ENCODE measurements around the gene CFAP299. TPM values are rescaled to one million over a fixed set of nuclear protein-coding genes. Genes with fewer than 3 reads are reported as not detected.

CFAP299 gene
- total RNA-seq, 1 experiment from 2014 or later: not detected

- POLR2A ChIA-PET: no interaction called here
- H3K4me3 ChIP-seq (replicated peaks in 1 of 2; ENCODE audit: low read depth in 1 of 2, low read length in 2 of 2): no peak overlapping the region
- BruUV-seq (replicated peaks): no TSS peak
These were observed 250.0 kb downstream of the CFAP299 start for GRCh38 chr4:80585542-80585941.

More at GRCh38 chr4:80585542-80585941, 250.0 kb downstream of the CFAP299 start:
- Histone ChIP-seq H3K27ac (ENCODE audit: low read depth, low read length) (no peak overlapping the region), H2AFZ (ENCODE audit: low read depth, low read length, poor library complexity, severe bottlenecking) (no peak overlapping the region), H3K4me2 (ENCODE audit: low read length) (no peak overlapping the region), H3K9me3 (ENCODE audit: control insufficient read depth in 1 of 2, insufficient read depth in 1 of 2, low read depth in 1 of 2, low read length in 2 of 2) (no peaks in the 10 kb centered on the region), H3K36me3 (ENCODE audit: control insufficient read depth in 1 of 2, insufficient read depth in 2 of 2, low read length in 2 of 2) (no peaks in the 10 kb centered on the region), H3K9ac (ENCODE audit: low read length) (no peak overlapping the region), H3K79me2 (ENCODE audit: insufficient read depth, low read length) (no peaks in the 10 kb centered on the region), H4K20me1 (ENCODE audit: insufficient read depth) (no peaks in the 10 kb centered on the region), H3K4me1 (ENCODE audit: control insufficient read depth in 1 of 2, insufficient read depth in 2 of 2, low read length in 2 of 2) (no peaks in the 10 kb centered on the region), H3K27me3 (ENCODE audit: insufficient read depth, low read length) (0 out of 2 replicates have a peak, but pooled peaks cover 4% of the 10 kb centered on the region), H3K9me2 (ENCODE audit: insufficient read depth) (no peaks in the 10 kb centered on the region)
- CTCF ChIA-PET: no interaction called here
- DNase-seq (ENCODE audit: low read depth, low spot score) (no peak), ATAC-seq (no peak)
- RAD21 ChIA-PET (ENCODE audit: low non-redundant PET in 1 of 2, low total read pairs in 2 of 2, uncharacterized antibody in 2 of 2, unreplicated experiment in 2 of 2): no interaction called here
- TF ChIP-seq MAX (IDR thresholded peaks at IDR 0.05) (no peak), SRF (IDR thresholded peaks at IDR 0.05; ENCODE audit: low read depth) (no peak), REST (IDR thresholded peaks at IDR 0.05; ENCODE audit: low read depth) (no peak), SIN3A (IDR thresholded peaks at IDR 0.05; ENCODE audit: low read depth) (no peak), EZH2 (IDR thresholded peaks at IDR 0.05) (no peak), ZNF274 (IDR thresholded peaks at IDR 0.05; ENCODE audit: low read depth, low read length) (no peak), ZBTB33 (IDR thresholded peaks at IDR 0.05; ENCODE audit: extremely low read depth, insufficient replicate concordance, low read length) (no peak), ATF3 (IDR thresholded peaks at IDR 0.05) (no peak), YY1 (IDR thresholded peaks at IDR 0.05; ENCODE audit: extremely low read depth, insufficient replicate concordance, low read depth, low read length) (no peak), EZH2phosphoT487 (IDR thresholded peaks at IDR 0.05; ENCODE audit: borderline replicate concordance) (no peak), POLR2A (IDR thresholded peaks at IDR 0.05; ENCODE audit: borderline replicate concordance, extremely low read depth, insufficient read depth, insufficient read length) (no peak), CEBPB (IDR thresholded peaks at IDR 0.05; ENCODE audit: low read depth) (no peak), EGR1 (IDR thresholded peaks at IDR 0.05; ENCODE audit: low read depth) (no peak), POLR2AphosphoS5 (IDR thresholded peaks at IDR 0.05; ENCODE audit: low read depth, low read length) (no peak), ZFX (IDR thresholded peaks at IDR 0.05) (no peak), CTCF (IDR thresholded peaks at IDR 0.05 in 2 of 3, conservative IDR thresholded peaks at IDR 0.05 in 1 of 3; ENCODE audit: borderline replicate concordance in 1 of 3, insufficient read depth in 1 of 3, low read depth in 2 of 3, low read length in 2 of 3) (no peak), RAD21 (IDR thresholded peaks at IDR 0.05; ENCODE audit: low read depth) (no peak), CBX3 (IDR thresholded peaks at IDR 0.05; ENCODE audit: low read depth) (no peak), JUND (IDR thresholded peaks at IDR 0.05) (no peak), ELF1 (IDR thresholded peaks at IDR 0.05; ENCODE audit: borderline replicate concordance, low read depth) (no peak)
- intact Hi-C loops (cut with micrococcal nuclease): no loop called here

All from HCT116 (cell line).